HepG2 (cell line): Measurements from ENCODE around the gene CLDND2. TPM values are rescaled to one million over a fixed set of nuclear protein-coding genes. Genes with fewer than 3 reads are reported as not detected.

Experiments used
- ATAC-seq: fragments of 200-7000 bp; cut with Tn5 transposase; 3 replicates; pipeline ENCODE4 v1.9.1; 2020; ENCODE audit warnings: mild to moderate bottlenecking, moderate library complexity
- BruUV-seq: library from RNA; stranded (reverse); fragments of 400-500 nt; replicated peaks from 2 replicates; lab custom pipeline; 2021; lab: Mats Ljungman, UMichigan
- CTCF ChIA-PET: fragments of 300-600 bp; formaldehyde crosslinking; extraction: SDS; loops from one replicate; lab custom pipeline; 2021; ENCODE audit warnings: low total read pairs, inconsistent platforms, low intra/inter-chr PET ratio; lab: Yijun Ruan, JAX
- POLR2A ChIA-PET: fragments of 350-600 bp; sonication (Branson Sonifier 250); formaldehyde crosslinking; loops from one replicate; lab custom pipeline; 2020; ENCODE audit warnings: antibody characterized with exemption, inconsistent platforms; lab: Yijun Ruan, JAX
- DNase-seq: peaks from one replicate; pipeline ENCODE4 v3.0.0-alpha.2; 2015; ENCODE audit warnings: low spot score
- FAIRE-seq: peaks from 3 replicates; lab custom pipeline; 2011; peaks lifted over from hg19 to GRCh38; lab: Jason Lieb, UNC
- H2AFZ ChIP-seq: one replicate; pipeline ENCODE4 v1.6.1; 2011; ENCODE audit warnings: low read length, inconsistent platforms
- H3K27ac ChIP-seq: fragments of 300-600 bp; 3 replicates; pipeline ENCODE4 v1.8.0; 2011; ENCODE audit warnings: mixed run types, mild to moderate bottlenecking, mixed read lengths, low read length, inconsistent platforms; ENCODE audit not compliant: insufficient read depth; ENCODE audit errors: extremely low read length
- H3K27me3 ChIP-seq, 2 experiments: fragments of 200-600 bp in 1 of 2; 2 replicates in 1 of 2; 3 replicates in 1 of 2; pipeline versions ENCODE4 v1.6.0 to v1.8.0; 2011; ENCODE audit warnings: low read length in 2 of 2, mild to moderate bottlenecking in 2 of 2, moderate library complexity in 2 of 2, inconsistent platforms in 1 of 2; ENCODE audit not compliant: insufficient read depth in 2 of 2, control insufficient read depth in 1 of 2
- H3K36me3 ChIP-seq, 2 experiments: fragments of 200-600 bp in 1 of 2; replicated peaks in 1 of 2; 2 replicates in 1 of 2; 3 replicates in 1 of 2; pipeline versions ENCODE4 v1.5.1 to v1.8.0; 2011; ENCODE audit warnings: low read length in 2 of 2, inconsistent platforms in 1 of 2; ENCODE audit not compliant: insufficient read depth in 2 of 2, control insufficient read depth in 1 of 2
- H3K4me1 ChIP-seq: 2 replicates; pipeline ENCODE4 v1.5.1; 2012; ENCODE audit warnings: low read length, inconsistent platforms; ENCODE audit not compliant: insufficient read depth
- H3K4me2 ChIP-seq: 2 replicates; pipeline ENCODE4 v1.6.0; 2011; ENCODE audit warnings: low read depth, low read length, inconsistent platforms
- H3K4me3 ChIP-seq, 3 experiments: fragments of 200-600 bp in 1 of 3; sonication (generic), shearing (Covaris generic) in 1 of 3; replicated peaks in 1 of 3; 2 replicates each; pipeline ENCODE4 v1.5.1; 2011 to 2016; ENCODE audit warnings: low read length in 3 of 3, inconsistent platforms in 2 of 3, low read depth in 2 of 3, mild to moderate bottlenecking in 2 of 3, control low read depth in 1 of 3, mixed read lengths in 1 of 3; ENCODE audit not compliant: insufficient read depth in 1 of 3
- H3K79me2 ChIP-seq: one replicate; pipeline ENCODE4 v1.6.1; 2011; ENCODE audit warnings: low read length, inconsistent platforms; ENCODE audit not compliant: insufficient read depth
- H3K9ac ChIP-seq: 2 replicates; pipeline ENCODE4 v1.6.0; 2011; ENCODE audit warnings: mild to moderate bottlenecking, low read depth, low read length, inconsistent platforms; ENCODE audit not compliant: insufficient read depth
- H3K9me3 ChIP-seq: 2 replicates; pipeline ENCODE4 v1.5.1; 2012; ENCODE audit warnings: mild to moderate bottlenecking, low read length
- H4K20me1 ChIP-seq: 2 replicates; pipeline ENCODE4 v1.6.0; 2011; ENCODE audit warnings: inconsistent platforms, mild to moderate bottlenecking, low read length, moderate library complexity; ENCODE audit not compliant: insufficient read depth
- AKAP8 ChIP-seq: sonication (generic); formaldehyde crosslinking; IDR thresholded peaks from 2 replicates; pipeline ENCODE4 v1.5.1; 2020; ENCODE audit warnings: mild to moderate bottlenecking, missing genetic modification reagents
- ELF3 ChIP-seq: IDR thresholded peaks from 2 replicates; pipeline ENCODE4 v1.6.1; 2016; ENCODE audit warnings: missing genetic modification reagents, missing compliant biosample characterization
- GABPB1 ChIP-seq: IDR thresholded peaks from 2 replicates; pipeline ENCODE4 v1.6.1; 2016; ENCODE audit warnings: mild to moderate bottlenecking, missing genetic modification reagents, moderate library complexity, missing compliant biosample characterization
- KDM4B ChIP-seq: sonication (generic); formaldehyde crosslinking; IDR thresholded peaks from 2 replicates; pipeline ENCODE4 v1.4.0; 2020; ENCODE audit warnings: missing genetic modification reagents
- KLF9 ChIP-seq: IDR thresholded peaks from 2 replicates; pipeline ENCODE4 v1.6.1; 2016; ENCODE audit warnings: low read depth
- MYC ChIP-seq: sonication (generic); formaldehyde crosslinking; IDR thresholded peaks from 2 replicates; pipeline ENCODE4 v1.9.0; 2021; ENCODE audit warnings: missing genetic modification reagents, borderline replicate concordance
- REL ChIP-seq: sonication (generic); formaldehyde crosslinking; conservative IDR thresholded peaks from 2 replicates; pipeline ENCODE4 v1.8.0; 2022; ENCODE audit warnings: mild to moderate bottlenecking, missing genetic modification reagents, moderate library complexity
- RFX3 ChIP-seq: IDR thresholded peaks from 2 replicates; pipeline ENCODE4 v1.6.1; 2016; ENCODE audit warnings: missing biosample characterization, missing genetic modification reagents
- SUZ12 ChIP-seq: fragments of 150-350 bp; IDR thresholded peaks from 2 replicates; pipeline ENCODE4 v1.6.1; 2014; ENCODE audit warnings: low read depth, low read length
- TRIM22 ChIP-seq: fragments of 450-650 bp; IDR thresholded peaks from 2 replicates; pipeline ENCODE4 v1.6.1; 2017
- ZNF160 ChIP-seq: sonication (generic); formaldehyde crosslinking; IDR thresholded peaks from 2 replicates; pipeline ENCODE4 v1.8.0; 2022; ENCODE audit warnings: mild to moderate bottlenecking, inconsistent platforms, missing genetic modification reagents
- ZNF263 ChIP-seq: sonication (generic); formaldehyde crosslinking; IDR thresholded peaks from 2 replicates; pipeline ENCODE4 v1.4.0; 2020; ENCODE audit warnings: missing genetic modification reagents
- ZNF451 ChIP-seq: sonication (generic); formaldehyde crosslinking; IDR thresholded peaks from 2 replicates; pipeline ENCODE4 v1.5.0; 2020; ENCODE audit warnings: mild to moderate bottlenecking, missing genetic modification reagents
- ZNF710 ChIP-seq: sonication (generic); formaldehyde crosslinking; IDR thresholded peaks from 2 replicates; pipeline ENCODE4 v1.5.0; 2020; ENCODE audit warnings: mild to moderate bottlenecking, missing genetic modification reagents, borderline replicate concordance
- ZSCAN21 ChIP-seq: sonication (generic); formaldehyde crosslinking; IDR thresholded peaks from 2 replicates; pipeline ENCODE4 v1.8.0; 2022; ENCODE audit warnings: mild to moderate bottlenecking, missing genetic modification reagents, moderate library complexity, borderline replicate concordance
- WGBS: methylation state at CpG from one replicate; pipeline ENCODE4 v1.1.6; 2017; ENCODE audit warnings: low lambda C conversion rate; 5-methylcytosine and 5-hydroxymethylcytosine counted together
- in situ Hi-C: cut with HindIII; loops from 2 replicates; pipeline ENCODE4 v1.10.0; 2017; ENCODE audit warnings: low pct_unique_long_range_greater_than_20kb; ENCODE audit not compliant: extremely low pct_ligation_motif_present
- intact Hi-C: fragments of 100-400 bp; cut with micrococcal nuclease; formaldehyde crosslinking; loops from one replicate; pipeline ENCODE4 v1.10.0; 2022; ENCODE audit not compliant: unreplicated experiment
- polyA plus RNA-seq, 8 experiments: library from polyadenylated mRNA; depleted of rRNA in 3 of 8; stranded (reverse) in 7 of 8; unstranded in 1 of 8; fragments of >200 nt; fragmentation: Illumina TruSeq in 4 of 8; extraction: Trizol in 4 of 8; gene quantifications; 2 replicates each; pipeline versions ENCODE4 v1.2.1 to v1.2.3, GENCODE V29; 2011 to 2016; ENCODE audit warnings: low read depth in 4 of 8, missing spikeins in 1 of 8, mixed read lengths in 1 of 8; ENCODE audit not compliant: insufficient read depth in 1 of 8
- total RNA-seq, 5 experiments: library from RNA; depleted of rRNA; stranded (reverse); fragments of >200 nt; fragmentation: Illumina TruSeq; extraction: Trizol; gene quantifications; 2 replicates each; pipeline ENCODE4 v1.2.3, GENCODE V29; 2016; ENCODE audit warnings: low read depth in 1 of 5

The CLDND2 gene
- total and polyA plus RNA-seq, 2 of the 13 experiments (the other 11 are each of a cell fraction or from before 2014, with no cell fraction given): 0.84 to 1.8 TPM

GRCh38 chr19:51319649-51320279 lies 49.0 kb downstream of the CLDND2 start:
- intact Hi-C loops (no loop called here), in situ Hi-C loops (no loop called here)
- ATAC-seq (no peak; the same call in 2 of the 3 replicates), FAIRE-seq (no peak), DNase-seq (no peak)
- BruUV-seq: no TSS peak
- ChIA-PET CTCF (no interaction called here), POLR2A (interaction anchor here (1.2 kb wide), 1 partner anchor 20 kb away, joined by 5 read pairs; no protein-coding TSS in a partner anchor)
- H3K9ac ChIP-seq: no peak overlapping the region
- no peak overlapping the region for H3K4me3 ChIP-seq
- no peak for TF ChIP-seq TRIM22
- no peak for TF ChIP-seq KDM4B (CRISPR knock-in tag)
- no peak for TF ChIP-seq MYC (CRISPR knock-in tag)
- no peak for TF ChIP-seq ZNF710 (CRISPR knock-in tag)
- TF ChIP-seq AKAP8 (CRISPR knock-in tag): no peak
- TF ChIP-seq ZNF263 (CRISPR knock-in tag): no peak
- no peak for TF ChIP-seq ELF3
- no peak for TF ChIP-seq REL
- no peak for TF ChIP-seq ZSCAN21 (CRISPR knock-in tag)
- TF ChIP-seq GABPB1 (CRISPR knock-in tag): no peak
- no peak for TF ChIP-seq RFX3 (CRISPR knock-in tag)
- no peak for TF ChIP-seq SUZ12
- TF ChIP-seq ZNF160 (CRISPR knock-in tag): no peak
- TF ChIP-seq KLF9 (CRISPR knock-in tag): no peak
- TF ChIP-seq ZNF451 (CRISPR knock-in tag): no peak
- no peaks in the 10 kb centered on the region for H4K20me1 ChIP-seq
- no peak overlapping the region for H3K27ac ChIP-seq
- H3K9me3 ChIP-seq: no peaks in the 10 kb centered on the region
- H3K4me1 ChIP-seq: peaks cover 18% of the 10 kb centered on the region
- H3K36me3 ChIP-seq: no peaks in the 10 kb centered on the region
- H3K4me2 ChIP-seq: no peak overlapping the region
- no peak overlapping the region for H2AFZ ChIP-seq
- 29% methylated on average over 8 of the region's 14 CpGs for WGBS
- no peaks in the 10 kb centered on the region for H3K79me2 ChIP-seq
- H3K27me3 ChIP-seq: peaks cover 3 to 32% of the 10 kb centered on the region in 2 experiments; a peak in 4 of 5 replicates
